K562 (cell line): Measurements from ENCODE around the gene MARK3. TPM values are rescaled to one million over a fixed set of nuclear protein-coding genes. Genes with fewer than 3 reads are reported as not detected.
A peak's percentile ranks its signal among the peaks of the same experiment; 100 is the strongest.

ENCODE experiments used
- CBX1 ChIP-seq: sonication (generic); IDR thresholded peaks from 2 replicates; pipeline ENCODE4 v1.6.1; 2016; ENCODE audit warnings: antibody characterized with exemption, low read depth, mild to moderate bottlenecking
- CHCHD3 ChIP-seq: fragments of 250-450 bp; sonication (Bioruptor Pico); IDR thresholded peaks from 2 replicates; pipeline ENCODE4 v2.1.2; 2022; ENCODE audit warnings: mild to moderate bottlenecking
- CXXC5 ChIP-seq: fragments of 250-450 bp; sonication (Bioruptor Pico); IDR thresholded peaks from 2 replicates; pipeline ENCODE4 v1.8.0; 2022; ENCODE audit warnings: inconsistent platforms, mild to moderate bottlenecking, moderate library complexity
- DMBX1 ChIP-seq: fragments of 250-450 bp; sonication (Bioruptor Pico); IDR thresholded peaks from 2 replicates; pipeline ENCODE4 v1.8.0; 2022; ENCODE audit warnings: inconsistent platforms, mild to moderate bottlenecking, moderate library complexity, borderline replicate concordance
- ESRRA ChIP-seq: fragments of 450-650 bp; IDR thresholded peaks from 2 replicates; pipeline ENCODE4 v1.6.1; 2014; ENCODE audit warnings: low read depth, mild to moderate bottlenecking, moderate library complexity, borderline replicate concordance
- FOSL1 ChIP-seq: fragments of 200-800 bp; sonication (Bioruptor generic); conservative IDR thresholded peaks from 2 replicates; pipeline ENCODE4 v1.6.1; 2016; ENCODE audit warnings: missing genetic modification characterization, missing compliant biosample characterization
- LCOR ChIP-seq: sonication (generic); formaldehyde crosslinking; IDR thresholded peaks from 2 replicates; pipeline ENCODE4 v1.8.0; 2022; ENCODE audit warnings: mild to moderate bottlenecking, missing genetic modification reagents
- POLR3A ChIP-seq: IDR thresholded peaks from 2 replicates; pipeline ENCODE4 v1.6.1; 2011; ENCODE audit warnings: borderline replicate concordance, mild to moderate bottlenecking, moderate library complexity; ENCODE audit not compliant: insufficient read length, insufficient read depth; ENCODE audit errors: extremely low read depth
- SMAD3 ChIP-seq: fragments of 450-650 bp; formaldehyde crosslinking; conservative IDR thresholded peaks from 2 replicates; pipeline ENCODE4 v1.4.0; 2020; ENCODE audit warnings: mild to moderate bottlenecking
- SRSF9 ChIP-seq: fragments of 200-400 bp; formaldehyde crosslinking; IDR thresholded peaks from 2 replicates; pipeline ENCODE4 v1.6.1; 2017; ENCODE audit warnings: low read depth, low read length, borderline replicate concordance
- STAG1 ChIP-seq: sonication (generic); formaldehyde crosslinking; IDR thresholded peaks from 2 replicates; pipeline ENCODE4 v1.5.0; 2020; ENCODE audit warnings: missing genetic modification reagents, borderline replicate concordance
- TCF7 ChIP-seq: sonication (generic); IDR thresholded peaks from 2 replicates; pipeline ENCODE4 v1.6.1; 2016; ENCODE audit warnings: antibody characterized with exemption, borderline replicate concordance
- UBTF ChIP-seq, 2 experiments: IDR thresholded peaks; 2 replicates each; pipeline ENCODE4 v1.6.1; 2012; ENCODE audit warnings: improper control_type of control experiment in 2 of 2, low read depth in 2 of 2, low read length in 2 of 2, borderline replicate concordance in 1 of 2
- ZKSCAN3 ChIP-seq: fragments of 250-450 bp; sonication (Bioruptor Pico); IDR thresholded peaks from 2 replicates; pipeline ENCODE4 v1.4.0; 2020
- ZNF717 ChIP-seq: fragments of 250-450 bp; sonication (Bioruptor Pico); IDR thresholded peaks from 2 replicates; pipeline ENCODE4 v1.5.0; 2021
- polyA plus RNA-seq, 8 experiments: library from polyadenylated mRNA; depleted of rRNA in 4 of 8; stranded (reverse) in 5 of 8; unstranded in 3 of 8; fragments of >200 nt; fragmentation: Nextera tagmentation in 2 of 8; fragmentation: Illumina TruSeq in 1 of 8; extraction: Ambion mirVana in 2 of 8; extraction: Trizol in 1 of 8; gene quantifications; 2 replicates each; pipeline versions ENCODE4 v1.2.1 to v1.2.3, GENCODE V29; 2011 to 2014; ENCODE audit warnings: inconsistent platforms in 1 of 8, missing spikeins in 1 of 8
- total RNA-seq, 7 experiments: library from RNA; depleted of rRNA in 6 of 7; stranded (reverse); fragments of >200 nt in 6 of 7; fragmentation: Illumina TruSeq in 2 of 7; extraction: Trizol in 2 of 7; gene quantifications; 2 replicates each; pipeline versions ENCODE4 v1.2.1 to v1.2.3, GENCODE V29; 2011 to 2021; ENCODE audit warnings: low replicate concordance in 1 of 7
- TF ChIP-seq, protein P1 (sequence below): fragments of 250-450 bp; sonication (Bioruptor Pico); IDR thresholded peaks from 2 replicates; pipeline ENCODE4 v1.4.0; 2020
- TF ChIP-seq, protein P2 (sequence below): fragments of 250-450 bp; sonication (Bioruptor Pico); IDR thresholded peaks from 2 replicates; pipeline ENCODE4 v1.5.0; 2022; ENCODE audit warnings: mild to moderate bottlenecking
- TF ChIP-seq, protein P3 (sequence below), 2 experiments: fragments of 450-650 bp in 1 of 2; IDR thresholded peaks; 2 replicates each; pipeline ENCODE4 v1.6.1; 2011 to 2017; ENCODE audit warnings: low read depth in 2 of 2, antibody characterized with exemption in 1 of 2, borderline replicate concordance in 1 of 2, low read length in 1 of 2, mild to moderate bottlenecking in 1 of 2, mixed read lengths in 1 of 2; ENCODE audit not compliant: control insufficient read depth in 1 of 2

Gene MARK3
- total and polyA plus RNA-seq, 9 of the 15 experiments (the other 6 are each of a cell fraction or from before 2014, with no cell fraction given), result 10.1 to 68.7 (median 56.3) TPM

DNA sequence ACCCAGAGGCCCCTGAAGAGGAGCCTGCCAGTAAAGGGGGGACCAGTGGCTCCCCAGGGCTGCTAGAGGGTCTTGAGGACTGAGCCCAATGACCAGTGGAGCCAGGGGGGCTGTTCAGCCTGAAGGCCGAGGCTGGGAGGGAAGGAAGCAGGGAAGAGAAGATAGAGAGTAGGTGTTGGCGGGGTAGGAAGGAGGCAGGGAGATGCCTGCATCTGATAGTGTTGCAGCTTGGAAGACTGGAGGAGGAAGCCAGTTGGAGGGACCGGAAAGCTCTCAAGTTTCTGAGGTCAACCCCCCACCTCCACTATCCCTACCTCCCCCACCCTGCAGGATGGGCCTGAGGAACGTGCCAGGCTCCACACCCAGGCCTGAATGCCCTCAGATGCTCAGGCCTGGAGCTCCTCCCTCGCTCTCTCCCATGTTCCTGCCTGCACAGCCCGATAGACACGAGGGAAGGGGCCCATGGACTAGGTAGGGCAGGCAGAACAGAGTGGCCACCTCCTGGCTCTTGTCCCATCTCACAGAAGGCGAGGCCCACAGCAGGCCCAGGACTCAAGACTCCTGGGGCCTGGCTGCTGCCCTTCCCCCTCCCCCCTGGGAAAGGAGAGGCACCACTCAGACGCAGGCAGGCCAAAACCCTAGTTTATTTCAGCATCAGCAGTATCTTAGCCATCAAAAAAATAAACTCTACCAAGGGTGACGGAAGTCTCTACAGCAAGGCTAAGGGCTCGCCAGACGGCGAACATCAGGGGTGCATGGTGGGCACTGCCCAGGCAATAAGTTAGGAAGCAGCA lies 134.0 kb downstream of the MARK3 start (continued):
- TF ChIP-seq LCOR (CRISPR knock-in tag), result no peak
- TF ChIP-seq TCF7, result no peak
- TF ChIP-seq, protein P1, sequence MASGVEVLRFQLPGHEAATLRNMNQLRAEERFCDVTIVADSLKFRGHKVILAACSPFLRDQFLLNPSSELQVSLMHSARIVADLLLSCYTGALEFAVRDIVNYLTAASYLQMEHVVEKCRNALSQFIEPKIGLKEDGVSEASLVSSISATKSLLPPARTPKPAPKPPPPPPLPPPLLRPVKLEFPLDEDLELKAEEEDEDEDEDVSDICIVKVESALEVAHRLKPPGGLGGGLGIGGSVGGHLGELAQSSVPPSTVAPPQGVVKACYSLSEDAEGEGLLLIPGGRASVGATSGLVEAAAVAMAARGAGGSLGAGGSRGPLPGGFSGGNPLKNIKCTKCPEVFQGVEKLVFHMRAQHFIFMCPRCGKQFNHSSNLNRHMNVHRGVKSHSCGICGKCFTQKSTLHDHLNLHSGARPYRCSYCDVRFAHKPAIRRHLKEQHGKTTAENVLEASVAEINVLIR (CRISPR knock-in tag), result no peak
- TF ChIP-seq, protein P2, sequence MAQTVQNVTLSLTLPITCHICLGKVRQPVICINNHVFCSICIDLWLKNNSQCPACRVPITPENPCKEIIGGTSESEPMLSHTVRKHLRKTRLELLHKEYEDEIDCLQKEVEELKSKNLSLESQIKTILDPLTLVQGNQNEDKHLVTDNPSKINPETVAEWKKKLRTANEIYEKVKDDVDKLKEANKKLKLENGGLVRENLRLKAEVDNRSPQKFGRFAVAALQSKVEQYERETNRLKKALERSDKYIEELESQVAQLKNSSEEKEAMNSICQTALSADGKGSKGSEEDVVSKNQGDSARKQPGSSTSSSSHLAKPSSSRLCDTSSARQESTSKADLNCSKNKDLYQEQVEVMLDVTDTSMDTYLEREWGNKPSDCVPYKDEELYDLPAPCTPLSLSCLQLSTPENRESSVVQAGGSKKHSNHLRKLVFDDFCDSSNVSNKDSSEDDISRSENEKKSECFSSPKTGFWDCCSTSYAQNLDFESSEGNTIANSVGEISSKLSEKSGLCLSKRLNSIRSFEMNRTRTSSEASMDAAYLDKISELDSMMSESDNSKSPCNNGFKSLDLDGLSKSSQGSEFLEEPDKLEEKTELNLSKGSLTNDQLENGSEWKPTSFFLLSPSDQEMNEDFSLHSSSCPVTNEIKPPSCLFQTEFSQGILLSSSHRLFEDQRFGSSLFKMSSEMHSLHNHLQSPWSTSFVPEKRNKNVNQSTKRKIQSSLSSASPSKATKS (CRISPR knock-in tag), result no peak
- no peak for TF ChIP-seq CXXC5 (CRISPR knock-in tag)
- TF ChIP-seq POLR3A, result no peak
- TF ChIP-seq SMAD3, result no peak
- TF ChIP-seq CHCHD3 (CRISPR knock-in tag), result no peak
- TF ChIP-seq, protein P3, sequence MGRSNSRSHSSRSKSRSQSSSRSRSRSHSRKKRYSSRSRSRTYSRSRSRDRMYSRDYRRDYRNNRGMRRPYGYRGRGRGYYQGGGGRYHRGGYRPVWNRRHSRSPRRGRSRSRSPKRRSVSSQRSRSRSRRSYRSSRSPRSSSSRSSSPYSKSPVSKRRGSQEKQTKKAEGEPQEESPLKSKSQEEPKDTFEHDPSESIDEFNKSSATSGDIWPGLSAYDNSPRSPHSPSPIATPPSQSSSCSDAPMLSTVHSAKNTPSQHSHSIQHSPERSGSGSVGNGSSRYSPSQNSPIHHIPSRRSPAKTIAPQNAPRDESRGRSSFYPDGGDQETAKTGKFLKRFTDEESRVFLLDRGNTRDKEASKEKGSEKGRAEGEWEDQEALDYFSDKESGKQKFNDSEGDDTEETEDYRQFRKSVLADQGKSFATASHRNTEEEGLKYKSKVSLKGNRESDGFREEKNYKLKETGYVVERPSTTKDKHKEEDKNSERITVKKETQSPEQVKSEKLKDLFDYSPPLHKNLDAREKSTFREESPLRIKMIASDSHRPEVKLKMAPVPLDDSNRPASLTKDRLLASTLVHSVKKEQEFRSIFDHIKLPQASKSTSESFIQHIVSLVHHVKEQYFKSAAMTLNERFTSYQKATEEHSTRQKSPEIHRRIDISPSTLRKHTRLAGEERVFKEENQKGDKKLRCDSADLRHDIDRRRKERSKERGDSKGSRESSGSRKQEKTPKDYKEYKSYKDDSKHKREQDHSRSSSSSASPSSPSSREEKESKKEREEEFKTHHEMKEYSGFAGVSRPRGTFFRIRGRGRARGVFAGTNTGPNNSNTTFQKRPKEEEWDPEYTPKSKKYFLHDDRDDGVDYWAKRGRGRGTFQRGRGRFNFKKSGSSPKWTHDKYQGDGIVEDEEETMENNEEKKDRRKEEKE (IDR thresholded peaks at IDR 0.05; ENCODE audit: borderline replicate concordance in 1 of 2, control insufficient read depth in 1 of 2, low read depth in 2 of 2, low read length in 1 of 2), result no peak
- TF ChIP-seq DMBX1 (CRISPR knock-in tag), result no peak
- no peak for TF ChIP-seq ZKSCAN3 (CRISPR knock-in tag)
- TF ChIP-seq ESRRA, result no peak; the same call in 1 of the 2 replicates
- TF ChIP-seq STAG1, result no peak
- TF ChIP-seq UBTF (IDR thresholded peaks at IDR 0.05; ENCODE audit: borderline replicate concordance in 1 of 2, low read depth in 2 of 2, low read length in 2 of 2), result 0 out of 4 replicates have a peak, but pooled peaks of 1 of the 2 experiments have one; percentile 51
- no peak for TF ChIP-seq SRSF9
- TF ChIP-seq CBX1, result no peak
- TF ChIP-seq FOSL1 (tag), result no peak
- TF ChIP-seq ZNF717 (CRISPR knock-in tag), result no peak
